SK-N-SH treated with all-trans-retinoic acid at 6 μM for 48 hours (cell line): Measurements from ENCODE around the gene CPLX4.
"Not testable (repeated sequence)": the region's sequence is repeated elsewhere in the genome, so short reads cannot be mapped to it uniquely, and the experiment has no call there.

Experiments used
- ATAC-seq: fragments of 200-7000 bp; cut with Tn5 transposase; 3 replicates; pipeline ENCODE4 v1.9.1; 2020; ENCODE audit warnings: mild to moderate bottlenecking, moderate library complexity
- ARNTL ChIP-seq: fragments of 450-650 bp; formaldehyde crosslinking; IDR thresholded peaks from 2 replicates; pipeline ENCODE4 v1.5.0; 2020; ENCODE audit warnings: low read depth, mild to moderate bottlenecking, moderate library complexity, borderline replicate concordance
- BACH2 ChIP-seq: fragments of 250-450 bp; sonication (Bioruptor Pico); IDR thresholded peaks from 2 replicates; pipeline ENCODE4 v1.9.0; 2021; ENCODE audit warnings: mild to moderate bottlenecking, borderline replicate concordance
- CSDC2 ChIP-seq: fragments of 250-450 bp; sonication (Bioruptor Pico); IDR thresholded peaks from 2 replicates; pipeline ENCODE4 v1.5.0; 2020; ENCODE audit warnings: mild to moderate bottlenecking, moderate library complexity
- ESRRG ChIP-seq: fragments of 250-450 bp; sonication (Bioruptor Pico); IDR thresholded peaks from 2 replicates; pipeline ENCODE4 v1.6.1; 2021; ENCODE audit warnings: mild to moderate bottlenecking
- GLIS3 ChIP-seq: fragments of 250-450 bp; sonication (Bioruptor Pico); IDR thresholded peaks from 2 replicates; pipeline ENCODE4 v1.5.0; 2020; ENCODE audit warnings: mild to moderate bottlenecking, moderate library complexity
- ISL1 ChIP-seq: fragments of 250-450 bp; sonication (Bioruptor Pico); IDR thresholded peaks from 2 replicates; pipeline ENCODE4 v2.1.2; 2022; ENCODE audit warnings: mild to moderate bottlenecking, moderate library complexity
- OSR1 ChIP-seq: fragments of 250-450 bp; sonication (Bioruptor Pico); IDR thresholded peaks from 2 replicates; pipeline ENCODE4 v1.8.0; 2022; ENCODE audit warnings: moderate library complexity, mild to moderate bottlenecking, inconsistent platforms
- PPARA ChIP-seq: fragments of 250-450 bp; sonication (Bioruptor Pico); IDR thresholded peaks from 2 replicates; pipeline ENCODE4 v1.5.0; 2020; ENCODE audit warnings: mild to moderate bottlenecking, borderline replicate concordance
- RARB ChIP-seq: fragments of 250-450 bp; sonication (Bioruptor Pico); IDR thresholded peaks from 2 replicates; pipeline ENCODE4 v1.8.0; 2021; ENCODE audit warnings: mild to moderate bottlenecking, moderate library complexity
- TOX ChIP-seq: fragments of 250-450 bp; sonication (Bioruptor Pico); IDR thresholded peaks from 2 replicates; pipeline ENCODE4 v1.8.0; 2021; ENCODE audit warnings: mild to moderate bottlenecking, moderate library complexity, borderline replicate concordance
- ZC3H10 ChIP-seq: fragments of 250-450 bp; sonication (Bioruptor Pico); IDR thresholded peaks from 2 replicates; pipeline ENCODE4 v1.5.1; 2021; ENCODE audit warnings: mild to moderate bottlenecking, moderate library complexity
- ZFP3 ChIP-seq: fragments of 250-450 bp; sonication (Bioruptor Pico); IDR thresholded peaks from 2 replicates; pipeline ENCODE4 v1.5.0; 2020; ENCODE audit warnings: mild to moderate bottlenecking, moderate library complexity
- ZFP30 ChIP-seq: fragments of 450-650 bp; formaldehyde crosslinking; IDR thresholded peaks from 2 replicates; pipeline ENCODE4 v1.5.0; 2022; ENCODE audit warnings: mild to moderate bottlenecking, moderate library complexity
- ZNF565 ChIP-seq: fragments of 450-650 bp; formaldehyde crosslinking; conservative IDR thresholded peaks from 2 replicates; pipeline ENCODE4 v1.5.0; 2020; ENCODE audit warnings: low read depth, mild to moderate bottlenecking, moderate library complexity
- ZNF70 ChIP-seq: fragments of 450-650 bp; formaldehyde crosslinking; IDR thresholded peaks from 2 replicates; pipeline ENCODE4 v1.5.0; 2020; ENCODE audit warnings: mild to moderate bottlenecking, moderate library complexity
- ZNF8 ChIP-seq: fragments of 450-650 bp; formaldehyde crosslinking; IDR thresholded peaks from 2 replicates; pipeline ENCODE4 v1.5.0; 2020; ENCODE audit warnings: mild to moderate bottlenecking, moderate library complexity
- TF ChIP-seq, protein P1 (sequence below): fragments of 250-450 bp; sonication (Bioruptor Pico); IDR thresholded peaks from 2 replicates; pipeline ENCODE4 v1.8.0; 2020; ENCODE audit warnings: mild to moderate bottlenecking, moderate library complexity, borderline replicate concordance
- TF ChIP-seq, protein P2 (sequence below): fragments of 250-450 bp; sonication (Bioruptor Pico); IDR thresholded peaks from 2 replicates; pipeline ENCODE4 v1.5.0; 2020; ENCODE audit warnings: mild to moderate bottlenecking, moderate library complexity
- TF ChIP-seq, protein P3 (sequence below): fragments of 250-450 bp; sonication (Bioruptor Pico); IDR thresholded peaks from 2 replicates; pipeline ENCODE4 v1.5.1; 2021; ENCODE audit warnings: mild to moderate bottlenecking, moderate library complexity
- TF ChIP-seq, protein P4 (sequence below): fragments of 250-450 bp; sonication (Bioruptor Pico); IDR thresholded peaks from 2 replicates; pipeline ENCODE4 v1.5.1; 2020; ENCODE audit warnings: low read depth, mild to moderate bottlenecking, moderate library complexity
- TF ChIP-seq, protein P5 (sequence below): fragments of 250-450 bp; sonication (Bioruptor Pico); IDR thresholded peaks from 2 replicates; pipeline ENCODE4 v1.8.0; 2021; ENCODE audit warnings: low read depth, mild to moderate bottlenecking, moderate library complexity, borderline replicate concordance

CPLX4 gene

DNA sequence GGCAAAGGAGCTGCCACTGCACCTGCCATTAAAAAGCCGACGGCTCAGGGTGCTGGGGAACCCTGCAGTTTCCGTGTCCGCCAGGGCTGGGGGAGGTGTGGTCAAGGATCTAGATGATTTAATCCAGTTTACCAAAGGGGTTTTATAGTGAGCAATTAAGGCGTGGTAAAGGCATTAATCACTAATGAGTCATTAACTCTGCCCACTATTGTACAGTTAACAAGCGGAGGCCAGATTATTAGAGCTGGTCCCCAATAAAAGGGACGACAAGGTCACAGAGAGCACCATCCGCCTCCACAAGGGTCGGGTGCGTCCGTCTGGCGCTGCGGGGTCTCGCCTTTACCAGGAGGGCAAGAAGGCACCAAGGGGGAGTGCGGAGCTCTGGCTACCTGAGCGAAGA lies 54.8 kb downstream of the CPLX4 start:
- no peak for ATAC-seq
- TF ChIP-seq, protein P1, sequence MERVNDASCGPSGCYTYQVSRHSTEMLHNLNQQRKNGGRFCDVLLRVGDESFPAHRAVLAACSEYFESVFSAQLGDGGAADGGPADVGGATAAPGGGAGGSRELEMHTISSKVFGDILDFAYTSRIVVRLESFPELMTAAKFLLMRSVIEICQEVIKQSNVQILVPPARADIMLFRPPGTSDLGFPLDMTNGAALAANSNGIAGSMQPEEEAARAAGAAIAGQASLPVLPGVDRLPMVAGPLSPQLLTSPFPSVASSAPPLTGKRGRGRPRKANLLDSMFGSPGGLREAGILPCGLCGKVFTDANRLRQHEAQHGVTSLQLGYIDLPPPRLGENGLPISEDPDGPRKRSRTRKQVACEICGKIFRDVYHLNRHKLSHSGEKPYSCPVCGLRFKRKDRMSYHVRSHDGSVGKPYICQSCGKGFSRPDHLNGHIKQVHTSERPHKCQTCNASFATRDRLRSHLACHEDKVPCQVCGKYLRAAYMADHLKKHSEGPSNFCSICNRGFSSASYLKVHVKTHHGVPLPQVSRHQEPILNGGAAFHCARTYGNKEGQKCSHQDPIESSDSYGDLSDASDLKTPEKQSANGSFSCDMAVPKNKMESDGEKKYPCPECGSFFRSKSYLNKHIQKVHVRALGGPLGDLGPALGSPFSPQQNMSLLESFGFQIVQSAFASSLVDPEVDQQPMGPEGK (CRISPR knock-in tag) = no peak
- TF ChIP-seq PPARA = no peak
- no peak for TF ChIP-seq ZFP30 (CRISPR knock-in tag)
- TF ChIP-seq ISL1 (CRISPR knock-in tag) = no peak
- TF ChIP-seq, protein P2, sequence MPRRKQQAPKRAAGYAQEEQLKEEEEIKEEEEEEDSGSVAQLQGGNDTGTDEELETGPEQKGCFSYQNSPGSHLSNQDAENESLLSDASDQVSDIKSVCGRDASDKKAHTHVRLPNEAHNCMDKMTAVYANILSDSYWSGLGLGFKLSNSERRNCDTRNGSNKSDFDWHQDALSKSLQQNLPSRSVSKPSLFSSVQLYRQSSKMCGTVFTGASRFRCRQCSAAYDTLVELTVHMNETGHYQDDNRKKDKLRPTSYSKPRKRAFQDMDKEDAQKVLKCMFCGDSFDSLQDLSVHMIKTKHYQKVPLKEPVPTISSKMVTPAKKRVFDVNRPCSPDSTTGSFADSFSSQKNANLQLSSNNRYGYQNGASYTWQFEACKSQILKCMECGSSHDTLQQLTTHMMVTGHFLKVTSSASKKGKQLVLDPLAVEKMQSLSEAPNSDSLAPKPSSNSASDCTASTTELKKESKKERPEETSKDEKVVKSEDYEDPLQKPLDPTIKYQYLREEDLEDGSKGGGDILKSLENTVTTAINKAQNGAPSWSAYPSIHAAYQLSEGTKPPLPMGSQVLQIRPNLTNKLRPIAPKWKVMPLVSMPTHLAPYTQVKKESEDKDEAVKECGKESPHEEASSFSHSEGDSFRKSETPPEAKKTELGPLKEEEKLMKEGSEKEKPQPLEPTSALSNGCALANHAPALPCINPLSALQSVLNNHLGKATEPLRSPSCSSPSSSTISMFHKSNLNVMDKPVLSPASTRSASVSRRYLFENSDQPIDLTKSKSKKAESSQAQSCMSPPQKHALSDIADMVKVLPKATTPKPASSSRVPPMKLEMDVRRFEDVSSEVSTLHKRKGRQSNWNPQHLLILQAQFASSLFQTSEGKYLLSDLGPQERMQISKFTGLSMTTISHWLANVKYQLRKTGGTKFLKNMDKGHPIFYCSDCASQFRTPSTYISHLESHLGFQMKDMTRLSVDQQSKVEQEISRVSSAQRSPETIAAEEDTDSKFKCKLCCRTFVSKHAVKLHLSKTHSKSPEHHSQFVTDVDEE (CRISPR knock-in tag) = no peak
- no peak for TF ChIP-seq ZNF565 (CRISPR knock-in tag)
- TF ChIP-seq BACH2 = no peak
- no peak for TF ChIP-seq ZNF70 (CRISPR knock-in tag)
- TF ChIP-seq, protein P3, sequence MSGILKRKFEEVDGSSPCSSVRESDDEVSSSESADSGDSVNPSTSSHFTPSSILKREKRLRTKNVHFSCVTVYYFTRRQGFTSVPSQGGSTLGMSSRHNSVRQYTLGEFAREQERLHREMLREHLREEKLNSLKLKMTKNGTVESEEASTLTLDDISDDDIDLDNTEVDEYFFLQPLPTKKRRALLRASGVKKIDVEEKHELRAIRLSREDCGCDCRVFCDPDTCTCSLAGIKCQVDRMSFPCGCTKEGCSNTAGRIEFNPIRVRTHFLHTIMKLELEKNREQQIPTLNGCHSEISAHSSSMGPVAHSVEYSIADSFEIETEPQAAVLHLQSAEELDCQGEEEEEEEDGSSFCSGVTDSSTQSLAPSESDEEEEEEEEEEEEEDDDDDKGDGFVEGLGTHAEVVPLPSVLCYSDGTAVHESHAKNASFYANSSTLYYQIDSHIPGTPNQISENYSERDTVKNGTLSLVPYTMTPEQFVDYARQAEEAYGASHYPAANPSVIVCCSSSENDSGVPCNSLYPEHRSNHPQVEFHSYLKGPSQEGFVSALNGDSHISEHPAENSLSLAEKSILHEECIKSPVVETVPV (CRISPR knock-in tag) = no peak
- TF ChIP-seq TOX (CRISPR knock-in tag) = no peak
- no peak for TF ChIP-seq OSR1 (CRISPR knock-in tag)
- no peak for TF ChIP-seq RARB
- TF ChIP-seq, protein P4, sequence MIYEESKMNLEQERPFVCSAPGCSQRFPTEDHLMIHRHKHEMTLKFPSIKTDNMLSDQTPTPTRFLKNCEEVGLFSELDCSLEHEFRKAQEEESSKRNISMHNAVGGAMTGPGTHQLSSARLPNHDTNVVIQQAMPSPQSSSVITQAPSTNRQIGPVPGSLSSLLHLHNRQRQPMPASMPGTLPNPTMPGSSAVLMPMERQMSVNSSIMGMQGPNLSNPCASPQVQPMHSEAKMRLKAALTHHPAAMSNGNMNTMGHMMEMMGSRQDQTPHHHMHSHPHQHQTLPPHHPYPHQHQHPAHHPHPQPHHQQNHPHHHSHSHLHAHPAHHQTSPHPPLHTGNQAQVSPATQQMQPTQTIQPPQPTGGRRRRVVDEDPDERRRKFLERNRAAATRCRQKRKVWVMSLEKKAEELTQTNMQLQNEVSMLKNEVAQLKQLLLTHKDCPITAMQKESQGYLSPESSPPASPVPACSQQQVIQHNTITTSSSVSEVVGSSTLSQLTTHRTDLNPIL (CRISPR knock-in tag) = no peak
- no peak for TF ChIP-seq ZFP3
- no peak for TF ChIP-seq ESRRG (CRISPR knock-in tag)
- no peak for TF ChIP-seq GLIS3
- TF ChIP-seq CSDC2 (CRISPR knock-in tag) = no peak
- no peak for TF ChIP-seq ZNF8 (CRISPR knock-in tag)
- no peak for TF ChIP-seq ARNTL (CRISPR knock-in tag)
- TF ChIP-seq ZC3H10 = no peak

DNA sequence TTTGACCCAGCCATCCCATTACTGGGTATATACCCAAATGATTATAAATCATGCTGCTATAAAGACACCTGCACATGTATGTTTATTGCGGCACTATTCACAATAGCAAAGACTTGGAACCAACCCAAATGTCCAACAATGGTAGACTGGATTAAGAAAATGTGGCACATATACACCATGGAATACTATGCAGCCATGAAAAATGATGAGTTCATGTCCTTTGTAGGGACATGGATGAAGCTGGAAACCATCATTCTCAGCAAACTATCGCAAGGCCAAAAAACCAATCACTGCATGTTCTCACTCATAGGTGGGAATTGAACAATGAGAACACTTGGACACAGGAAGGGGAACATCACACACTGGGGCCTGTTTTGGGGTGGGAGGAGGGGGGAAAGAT lies 56.2 kb downstream of the CPLX4 start:
- not testable (repeated sequence) for ATAC-seq

DNA sequence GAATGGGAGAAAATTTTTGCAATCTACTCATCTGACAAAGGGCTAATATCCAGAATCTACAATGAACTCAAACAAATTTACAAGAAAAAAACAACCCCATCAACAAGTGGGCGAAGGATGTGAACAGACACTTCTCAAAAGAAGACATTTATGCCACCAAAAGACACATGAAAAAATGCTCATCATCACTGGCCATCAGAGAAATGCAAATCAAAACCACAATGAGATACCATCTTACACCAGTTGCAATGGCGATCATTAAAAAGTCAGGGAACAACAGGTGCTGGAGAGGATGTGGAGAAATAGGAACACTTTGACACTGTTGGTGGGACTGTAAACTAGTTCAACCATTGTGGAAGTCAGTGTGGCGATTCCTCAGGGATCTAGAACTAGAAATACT lies 56.6 kb downstream of the CPLX4 start:
- ATAC-seq = not testable (repeated sequence)

DNA sequence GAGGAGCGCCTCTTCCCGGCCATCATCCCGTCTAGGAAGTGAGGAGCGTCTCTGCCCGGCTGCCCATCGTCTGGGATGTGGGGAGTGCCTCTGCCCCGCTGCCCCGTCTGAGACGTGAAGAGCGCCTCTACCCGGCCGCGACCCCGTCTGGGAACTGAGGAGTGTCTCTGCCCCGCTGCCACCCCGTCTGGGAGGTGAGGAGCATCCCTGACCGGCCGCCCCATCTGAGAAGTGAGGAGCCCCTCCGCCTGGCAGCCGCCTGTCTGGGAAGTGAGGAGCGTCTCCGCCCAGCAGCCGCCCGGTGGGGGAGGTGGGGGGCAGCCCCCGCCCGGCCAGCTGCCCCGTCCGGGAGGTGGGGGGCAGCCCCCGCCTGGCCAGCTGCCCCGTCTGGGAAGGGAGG lies 63.0 kb downstream of the CPLX4 start:
- ATAC-seq = not testable (repeated sequence)

DNA sequence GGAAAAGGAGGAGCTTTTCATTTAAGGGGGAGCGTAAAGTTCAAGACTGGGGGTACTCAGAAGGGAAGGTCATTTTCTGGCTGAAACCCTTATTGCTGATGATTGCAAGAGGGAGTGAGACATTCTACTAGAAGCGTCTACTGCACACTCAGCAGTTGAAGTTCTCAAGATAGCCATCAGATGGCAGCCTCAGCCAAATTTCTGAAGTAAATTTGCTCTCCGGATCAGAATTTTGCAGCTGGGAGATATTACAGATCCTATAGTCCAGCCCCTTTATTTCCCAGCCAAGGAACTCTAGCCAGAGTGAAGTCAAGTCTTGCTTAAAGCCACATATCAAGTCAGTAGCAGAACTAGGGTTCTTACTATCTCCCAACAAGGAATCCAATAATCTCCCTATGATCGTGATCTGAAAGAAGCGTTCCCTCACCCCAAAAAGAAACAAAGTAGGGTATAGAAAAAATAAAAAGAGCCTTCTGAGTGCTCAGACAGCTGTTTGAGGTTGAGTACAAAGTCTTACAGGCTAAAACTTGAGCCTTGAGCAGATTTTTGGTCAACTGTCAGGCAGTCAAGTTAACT lies 69.2 kb downstream of the CPLX4 start:
- ATAC-seq = peak; percentile 99
- TF ChIP-seq ESRRG (CRISPR knock-in tag) = no peak
- TF ChIP-seq GLIS3 = no peak
- TF ChIP-seq, protein P5, sequence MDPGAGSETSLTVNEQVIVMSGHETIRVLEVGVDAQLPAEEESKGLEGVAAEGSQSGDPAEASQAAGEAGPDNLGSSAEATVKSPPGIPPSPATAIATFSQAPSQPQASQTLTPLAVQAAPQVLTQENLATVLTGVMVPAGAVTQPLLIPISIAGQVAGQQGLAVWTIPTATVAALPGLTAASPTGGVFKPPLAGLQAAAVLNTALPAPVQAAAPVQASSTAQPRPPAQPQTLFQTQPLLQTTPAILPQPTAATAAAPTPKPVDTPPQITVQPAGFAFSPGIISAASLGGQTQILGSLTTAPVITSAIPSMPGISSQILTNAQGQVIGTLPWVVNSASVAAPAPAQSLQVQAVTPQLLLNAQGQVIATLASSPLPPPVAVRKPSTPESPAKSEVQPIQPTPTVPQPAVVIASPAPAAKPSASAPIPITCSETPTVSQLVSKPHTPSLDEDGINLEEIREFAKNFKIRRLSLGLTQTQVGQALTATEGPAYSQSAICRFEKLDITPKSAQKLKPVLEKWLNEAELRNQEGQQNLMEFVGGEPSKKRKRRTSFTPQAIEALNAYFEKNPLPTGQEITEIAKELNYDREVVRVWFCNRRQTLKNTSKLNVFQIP (CRISPR knock-in tag) = no peak
- TF ChIP-seq, protein P4 (CRISPR knock-in tag) = no peak
- no peak for TF ChIP-seq TOX (CRISPR knock-in tag)
- TF ChIP-seq ZFP30 (CRISPR knock-in tag) = no peak
- no peak for TF ChIP-seq ZC3H10
- TF ChIP-seq PPARA = no peak
- no peak for TF ChIP-seq ARNTL (CRISPR knock-in tag)
- TF ChIP-seq, protein P1 (CRISPR knock-in tag) = no peak
- TF ChIP-seq ZNF70 (CRISPR knock-in tag) = no peak
